AG04450 (cell line): ENCODE results near the gene CFAP119. TPM values are rescaled to one million over a fixed set of nuclear protein-coding genes. Genes with fewer than 3 reads are reported as not detected.

ENCODE experiments used
- CTCF ChIA-PET: fragments of 300-600, 350-600 bp; formaldehyde crosslinking; extraction: SDS; loops from one replicate; lab custom pipeline; 2022; ENCODE audit warnings: antibody characterized with exemption, inconsistent platforms; lab: Charles Lee
- POLR2A ChIA-PET: fragments of 350-600 bp; formaldehyde crosslinking; extraction: SDS; loops from one replicate; lab custom pipeline; 2021; ENCODE audit warnings: antibody characterized with exemption, inconsistent platforms; lab: Yijun Ruan, JAX
- DNase-seq: peaks from one replicate; pipeline ENCODE4 v3.0.0-alpha.2; 2011; ENCODE audit warnings: low read depth, low spot score
- H3K27ac ChIP-seq: one replicate; pipeline ENCODE4 v1.5.1; 2012; ENCODE audit warnings: low read depth, low read length, control low read depth
- H3K27me3 ChIP-seq: one replicate; pipeline ENCODE4 v1.6.0; 2012; ENCODE audit warnings: low read length; ENCODE audit not compliant: control insufficient read depth, insufficient read depth
- H3K4me3 ChIP-seq: 2 replicates; pipeline ENCODE4 v1.5.1; 2011; ENCODE audit warnings: mild to moderate bottlenecking, low read depth, low read length, control low read depth
- H3K9me3 ChIP-seq: 2 replicates; pipeline ENCODE4 v1.5.1; 2012; ENCODE audit warnings: low read length; ENCODE audit not compliant: control insufficient read depth, insufficient read depth
- polyA plus RNA-seq: library from polyadenylated mRNA; depleted of rRNA; stranded (reverse); fragments of >200 nt; gene quantifications from 2 replicates; pipeline ENCODE4 v1.2.3, GENCODE V29; 2011
- TF ChIP-seq, protein P1 (sequence below): IDR thresholded peaks from 2 replicates; pipeline ENCODE4 v1.5.1; 2011; ENCODE audit warnings: low read depth, low read length, control low read depth, inconsistent platforms

The CFAP119 gene
- polyA plus RNA-seq, 1 experiment, result 3.1 TPM

DNA sequence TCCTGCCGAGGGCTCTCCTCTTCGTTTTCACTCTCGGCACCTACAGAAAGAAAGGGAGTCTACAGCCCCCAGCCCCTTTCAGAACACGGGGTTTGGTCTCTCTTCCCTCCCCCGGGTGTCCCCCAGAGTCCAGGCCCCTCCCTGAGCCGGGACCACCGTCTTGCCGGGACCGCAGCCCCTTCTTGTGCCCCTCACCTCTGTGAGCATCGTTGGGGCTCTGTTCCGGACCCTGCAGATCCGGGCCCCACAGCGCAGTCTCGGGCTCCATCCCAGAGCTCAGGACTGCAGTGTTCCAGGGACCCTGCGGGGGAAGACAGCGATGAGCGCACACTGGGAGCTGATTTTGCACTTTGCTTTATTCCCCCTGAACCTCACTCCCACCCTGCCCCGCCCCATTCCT lies 22.4 kb upstream of the CFAP119 start:
- Histone ChIP-seq H3K9me3 (no peaks in the 10 kb centered on the region; the same call in 1 of the 2 replicates), H3K27ac (no peak overlapping the region), H3K4me3 (no peak overlapping the region), H3K27me3 (no peaks in the 10 kb centered on the region)
- DNase-seq, result no peak
- ChIA-PET CTCF (interaction anchor here (1.0 kb wide), 1 partner anchor 21 kb away, joined by 3 read pairs; no protein-coding TSS in a partner anchor), POLR2A (interaction anchor here (1.0 kb wide), 1 partner anchor 21 kb away, joined by 3 read pairs; no protein-coding TSS in a partner anchor)
- TF ChIP-seq, protein P1, sequence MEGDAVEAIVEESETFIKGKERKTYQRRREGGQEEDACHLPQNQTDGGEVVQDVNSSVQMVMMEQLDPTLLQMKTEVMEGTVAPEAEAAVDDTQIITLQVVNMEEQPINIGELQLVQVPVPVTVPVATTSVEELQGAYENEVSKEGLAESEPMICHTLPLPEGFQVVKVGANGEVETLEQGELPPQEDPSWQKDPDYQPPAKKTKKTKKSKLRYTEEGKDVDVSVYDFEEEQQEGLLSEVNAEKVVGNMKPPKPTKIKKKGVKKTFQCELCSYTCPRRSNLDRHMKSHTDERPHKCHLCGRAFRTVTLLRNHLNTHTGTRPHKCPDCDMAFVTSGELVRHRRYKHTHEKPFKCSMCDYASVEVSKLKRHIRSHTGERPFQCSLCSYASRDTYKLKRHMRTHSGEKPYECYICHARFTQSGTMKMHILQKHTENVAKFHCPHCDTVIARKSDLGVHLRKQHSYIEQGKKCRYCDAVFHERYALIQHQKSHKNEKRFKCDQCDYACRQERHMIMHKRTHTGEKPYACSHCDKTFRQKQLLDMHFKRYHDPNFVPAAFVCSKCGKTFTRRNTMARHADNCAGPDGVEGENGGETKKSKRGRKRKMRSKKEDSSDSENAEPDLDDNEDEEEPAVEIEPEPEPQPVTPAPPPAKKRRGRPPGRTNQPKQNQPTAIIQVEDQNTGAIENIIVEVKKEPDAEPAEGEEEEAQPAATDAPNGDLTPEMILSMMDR, result no peak

- CTCF ChIA-PET, result no interaction called here
- H3K27ac ChIP-seq, result no peak overlapping the region
- no peaks in the 10 kb centered on the region; the same call in 1 of the 2 replicates for H3K9me3 ChIP-seq
- no peak for DNase-seq
- H3K27me3 ChIP-seq, result no peaks in the 10 kb centered on the region
- POLR2A ChIA-PET, result interaction anchor here (0.6 to 1.0 kb wide), 2 partner anchors 14 to 22 kb away, joined by 3 to 5 read pairs; no protein-coding TSS in a partner anchor
- TF ChIP-seq, protein P1, result no peak
- no peak overlapping the region for H3K4me3 ChIP-seq
Observed at GRCh38 chr16:30783280-30784109, 21.6 kb upstream of the CFAP119 start.

- CTCF ChIA-PET, result no interaction called here
- Histone ChIP-seq H3K4me3 (no peak overlapping the region), H3K9me3 (no peaks in the 10 kb centered on the region; the same call in 1 of the 2 replicates), H3K27me3 (no peaks in the 10 kb centered on the region), H3K27ac (no peak overlapping the region)
- POLR2A ChIA-PET, result interaction anchor here (0.6 kb wide), 1 partner anchor 13 kb away, joined by 5 read pairs; no protein-coding TSS in a partner anchor
- no peak for DNase-seq
- TF ChIP-seq, protein P1, result no peak
Observed at GRCh38 chr16:30782486-30783279, 20.8 kb upstream of the CFAP119 start.

- POLR2A ChIA-PET, result interaction anchor here (0.6 to 1.0 kb wide), 2 partner anchors 25 to 122 kb away, joined by 3 read pairs; no protein-coding TSS in a partner anchor
Observed at GRCh38 chr16:30780549-30780948, 18.7 kb upstream of the CFAP119 start.

More at GRCh38 chr16:30780549-30780948, 18.7 kb upstream of the CFAP119 start:
- TF ChIP-seq, protein P1, result no peak
- CTCF ChIA-PET, result no interaction called here
- no peak overlapping the region for H3K27ac ChIP-seq
- no peaks in the 10 kb centered on the region for H3K27me3 ChIP-seq
- no peak for DNase-seq
- no peaks in the 10 kb centered on the region; the same call in 1 of the 2 replicates for H3K9me3 ChIP-seq
- no peak overlapping the region for H3K4me3 ChIP-seq
